Mammary epithelial cell (primary cell): ENCODE measurements around the gene SPHK2.

ENCODE experiments used
- EZH2 ChIP-seq: IDR thresholded peaks from 2 replicates; pipeline ENCODE4 v1.6.1; 2012; ENCODE audit warnings: low read length, inconsistent platforms, borderline replicate concordance
- TF ChIP-seq, protein P1 (sequence below), 2 donors: IDR thresholded peaks in 1 of 2; conservative IDR thresholded peaks in 1 of 2; 2 replicates each; pipeline ENCODE4 v1.5.1; 2011 to 2012; ENCODE audit warnings: inconsistent platforms in 2 of 2, low read length in 2 of 2, mild to moderate bottlenecking in 2 of 2, control low read depth in 1 of 2, low read depth in 1 of 2; ENCODE audit not compliant: insufficient read depth in 1 of 2; ENCODE audit errors: extremely low read depth in 1 of 2

DNA sequence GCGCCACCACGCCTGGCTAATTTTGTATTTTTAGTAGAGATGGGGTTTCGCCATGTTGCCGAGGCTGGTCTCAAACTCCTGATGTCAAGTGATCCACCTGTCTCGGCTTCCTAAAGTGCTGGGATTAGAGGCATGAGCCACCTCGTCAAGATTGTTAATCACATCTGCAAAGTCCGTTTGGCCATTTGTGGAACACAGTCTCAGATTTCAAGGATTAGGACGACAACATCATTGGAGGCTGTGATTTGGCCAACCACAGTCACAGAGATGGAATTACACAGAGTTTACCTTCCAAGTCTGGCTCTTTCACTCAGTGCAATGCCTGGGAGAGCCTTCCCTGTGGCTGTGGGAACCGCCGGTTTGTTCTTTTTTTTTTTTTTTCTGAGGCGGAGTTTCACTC is 49.5 kb upstream of the SPHK2 start:
- TF ChIP-seq, protein P1, sequence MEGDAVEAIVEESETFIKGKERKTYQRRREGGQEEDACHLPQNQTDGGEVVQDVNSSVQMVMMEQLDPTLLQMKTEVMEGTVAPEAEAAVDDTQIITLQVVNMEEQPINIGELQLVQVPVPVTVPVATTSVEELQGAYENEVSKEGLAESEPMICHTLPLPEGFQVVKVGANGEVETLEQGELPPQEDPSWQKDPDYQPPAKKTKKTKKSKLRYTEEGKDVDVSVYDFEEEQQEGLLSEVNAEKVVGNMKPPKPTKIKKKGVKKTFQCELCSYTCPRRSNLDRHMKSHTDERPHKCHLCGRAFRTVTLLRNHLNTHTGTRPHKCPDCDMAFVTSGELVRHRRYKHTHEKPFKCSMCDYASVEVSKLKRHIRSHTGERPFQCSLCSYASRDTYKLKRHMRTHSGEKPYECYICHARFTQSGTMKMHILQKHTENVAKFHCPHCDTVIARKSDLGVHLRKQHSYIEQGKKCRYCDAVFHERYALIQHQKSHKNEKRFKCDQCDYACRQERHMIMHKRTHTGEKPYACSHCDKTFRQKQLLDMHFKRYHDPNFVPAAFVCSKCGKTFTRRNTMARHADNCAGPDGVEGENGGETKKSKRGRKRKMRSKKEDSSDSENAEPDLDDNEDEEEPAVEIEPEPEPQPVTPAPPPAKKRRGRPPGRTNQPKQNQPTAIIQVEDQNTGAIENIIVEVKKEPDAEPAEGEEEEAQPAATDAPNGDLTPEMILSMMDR (conservative IDR thresholded peaks at IDR 0.05 in 1 of 2, IDR thresholded peaks at IDR 0.05 in 1 of 2; ENCODE audit: extremely low read depth in 1 of 2, insufficient read depth in 1 of 2, low read depth in 1 of 2, low read length in 2 of 2): no peak
- no peak for TF ChIP-seq EZH2
